Kidney (tissue), 14 donors: ENCODE data around the gene KSR1. TPM values are rescaled to one million over a fixed set of nuclear protein-coding genes. Genes with fewer than 3 reads are reported as not detected.
A peak's percentile ranks its signal among the peaks of the same experiment; 100 is the strongest.

Experiments used
- DNase-seq, 5 donors: peaks; one replicate each; pipeline ENCODE4 v3.0.0-alpha.2; 2013 to 2020
- FAIRE-seq: peaks from 2 replicates; lab custom pipeline; 2012; peaks lifted over from hg19 to GRCh38; lab: Jason Lieb, UNC
- H3K27ac ChIP-seq, 2 donors: one replicate each; pipeline ENCODE4 v1.7.0; 2013; ENCODE audit warnings: low read depth in 2 of 2, low read length in 2 of 2, inconsistent platforms in 1 of 2
- H3K27me3 ChIP-seq: one replicate; pipeline ENCODE4 v1.7.1; 2013; ENCODE audit warnings: low read length, inconsistent platforms; ENCODE audit not compliant: control insufficient read depth, insufficient read depth
- H3K36me3 ChIP-seq, 3 donors: one replicate each; pipeline versions ENCODE4 v1.7.0 to v1.7.1; 2013; ENCODE audit warnings: low read length in 3 of 3, control low read depth in 1 of 3, inconsistent platforms in 1 of 3; ENCODE audit not compliant: insufficient read depth in 3 of 3, control insufficient read depth in 2 of 3
- H3K4me1 ChIP-seq, 3 donors: one replicate each; pipeline versions ENCODE4 v1.7.0 to v1.7.1; 2013; ENCODE audit warnings: low read length in 3 of 3, inconsistent platforms in 1 of 3, low read depth in 1 of 3; ENCODE audit not compliant: control insufficient read depth in 2 of 3, insufficient read depth in 2 of 3
- H3K4me3 ChIP-seq, 3 donors: one replicate each; pipeline versions ENCODE4 v1.7.0 to v1.8.1; 2013; ENCODE audit warnings: low read length in 3 of 3, control low read depth in 1 of 3, inconsistent platforms in 1 of 3
- H3K9ac ChIP-seq, 3 donors: one replicate each; pipeline versions ENCODE4 v1.7.0 to v1.7.1; 2013; ENCODE audit warnings: low read length in 3 of 3, control low read depth in 1 of 3, inconsistent platforms in 1 of 3
- H3K9me3 ChIP-seq, 3 donors: one replicate each; pipeline versions ENCODE4 v1.7.0 to v1.7.1; 2013; ENCODE audit warnings: low read length in 3 of 3, control low read depth in 1 of 3, inconsistent platforms in 1 of 3; ENCODE audit not compliant: control insufficient read depth in 2 of 3, insufficient read depth in 1 of 3
- intact Hi-C: fragments of 100-400 bp; cut with DNase I; formaldehyde crosslinking; loops from one replicate; pipeline ENCODE4 v1.11.1; 2022
- polyA plus RNA-seq: library from polyadenylated mRNA; stranded (reverse); fragments of 350-450 nt; fragmentation: Illumina TruSeq; extraction: RNeasy Lipid Tissue Mini Kit (QIAGEN cat#74804); gene quantifications from one replicate; pipeline ENCODE4 v1.2.3, GENCODE V29; 2014; ENCODE audit warnings: low read depth, low replicate concordance; ENCODE audit not compliant: insufficient read depth
- total RNA-seq: library from RNA; stranded (reverse); fragmentation: NEBNext Ultra II Directional; extraction: Animal tissue kit (Norgen Biotek cat#: 25700); gene quantifications from one replicate; pipeline ENCODE4 v1.2.1, GENCODE V29; 2021
- TF ChIP-seq, protein P1 (sequence below): IDR thresholded peaks from 3 replicates; pipeline ENCODE4 v1.5.1; 2012; ENCODE audit warnings: mild to moderate bottlenecking, moderate library complexity, borderline replicate concordance; ENCODE audit not compliant: insufficient read depth; ENCODE audit errors: extremely low read depth
- donor health status: control.
- donor health status: control.
- donor health status: control.
- donor health status: control.
- donor health status: control.
- donor health status: DM: yes; HTN: yes; CAD: no.
- donor health status: Normal renal cell carcinoma (clear cell type).

The KSR1 gene
- total and polyA plus RNA-seq, 2 donors from 2014 or later, result 11.7 to 97.3 TPM

DNA sequence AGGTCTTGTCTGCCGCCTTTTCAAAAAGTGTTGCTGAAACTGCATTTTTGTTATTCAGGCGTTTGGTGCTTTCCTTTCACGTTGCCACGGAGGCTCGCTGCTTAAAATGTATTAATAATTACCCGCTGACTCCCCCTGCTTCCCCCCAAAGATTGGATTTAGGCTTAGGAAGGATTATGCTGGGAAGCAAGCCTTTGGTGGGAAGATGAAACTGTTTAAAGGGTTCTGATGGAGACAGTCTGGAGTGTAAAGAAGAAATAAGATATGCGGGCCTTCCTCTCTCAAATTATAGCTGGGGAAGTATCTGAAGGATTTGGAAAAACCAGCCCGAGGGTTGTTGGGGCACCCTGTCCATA lies 1.1 kb downstream of the KSR1 start:
- no peak for FAIRE-seq
- Histone ChIP-seq H3K9me3 (no peaks in the 10 kb centered on the region), H3K4me3 (peak overlapping the region; percentile 58 to 78 (median 64)), H3K27ac (peak overlapping the region in 1 of 2 donors; percentile 65), H3K36me3 (no peaks in the 10 kb centered on the region), H3K27me3 (no peaks in the 10 kb centered on the region), H3K4me1 (peaks cover 2 to 31% (median 25%) of the 10 kb centered on the region in 3 donors), H3K9ac (peak overlapping the region; percentile 45 to 89 (median 67))
- DNase-seq, result peak in 2 of 5 donors; percentile 13 to 38
- intact Hi-C loops, result loop anchor here (10.0 kb wide), 2 partner anchors 73 to 127 kb away; no protein-coding TSS in a partner anchor
- TF ChIP-seq, protein P1, sequence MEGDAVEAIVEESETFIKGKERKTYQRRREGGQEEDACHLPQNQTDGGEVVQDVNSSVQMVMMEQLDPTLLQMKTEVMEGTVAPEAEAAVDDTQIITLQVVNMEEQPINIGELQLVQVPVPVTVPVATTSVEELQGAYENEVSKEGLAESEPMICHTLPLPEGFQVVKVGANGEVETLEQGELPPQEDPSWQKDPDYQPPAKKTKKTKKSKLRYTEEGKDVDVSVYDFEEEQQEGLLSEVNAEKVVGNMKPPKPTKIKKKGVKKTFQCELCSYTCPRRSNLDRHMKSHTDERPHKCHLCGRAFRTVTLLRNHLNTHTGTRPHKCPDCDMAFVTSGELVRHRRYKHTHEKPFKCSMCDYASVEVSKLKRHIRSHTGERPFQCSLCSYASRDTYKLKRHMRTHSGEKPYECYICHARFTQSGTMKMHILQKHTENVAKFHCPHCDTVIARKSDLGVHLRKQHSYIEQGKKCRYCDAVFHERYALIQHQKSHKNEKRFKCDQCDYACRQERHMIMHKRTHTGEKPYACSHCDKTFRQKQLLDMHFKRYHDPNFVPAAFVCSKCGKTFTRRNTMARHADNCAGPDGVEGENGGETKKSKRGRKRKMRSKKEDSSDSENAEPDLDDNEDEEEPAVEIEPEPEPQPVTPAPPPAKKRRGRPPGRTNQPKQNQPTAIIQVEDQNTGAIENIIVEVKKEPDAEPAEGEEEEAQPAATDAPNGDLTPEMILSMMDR, result no peak

DNA sequence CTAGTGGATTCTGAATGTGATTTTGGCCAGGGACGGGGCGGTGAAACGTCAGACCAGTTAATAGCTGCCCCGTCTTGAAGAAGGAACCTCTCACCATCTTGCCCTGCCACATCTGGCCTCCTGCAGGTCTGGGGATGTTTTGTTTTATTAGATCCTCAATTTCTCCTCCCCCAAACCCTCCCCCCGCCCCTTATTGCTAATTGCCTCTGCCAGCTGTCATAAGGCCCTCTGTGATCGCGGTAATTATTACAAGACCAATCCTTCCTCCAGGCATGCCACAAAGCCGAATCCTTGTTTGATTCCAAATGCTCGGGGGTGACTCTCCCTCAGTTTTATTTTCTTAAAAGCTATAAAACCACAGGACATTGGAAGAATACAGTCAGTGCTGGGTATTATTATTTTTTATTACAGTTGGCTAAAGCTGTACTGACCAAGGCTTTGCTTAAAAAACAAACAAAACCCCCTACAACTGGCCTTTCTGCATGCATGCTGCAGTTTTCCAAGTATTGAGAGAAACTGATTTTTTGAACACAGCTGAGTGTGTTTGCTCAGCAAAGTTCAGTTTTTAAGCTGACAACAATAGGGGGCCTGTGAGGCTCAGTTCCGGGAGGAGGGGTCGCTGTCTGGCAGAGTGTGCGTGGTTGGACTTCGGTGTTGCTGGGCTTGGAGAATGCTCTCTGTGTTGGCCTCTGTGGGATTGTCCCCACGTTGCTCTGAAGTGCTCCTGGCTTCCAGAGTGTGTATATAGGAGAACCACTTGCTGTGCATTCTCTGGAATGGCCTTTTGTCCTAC lies 1.7 kb downstream of the KSR1 start:
- peak overlapping the region in 2 of 3 donors; percentile 54 to 89 for H3K9ac ChIP-seq
- TF ChIP-seq, protein P1, result no peak
- no peaks in the 10 kb centered on the region for H3K27me3 ChIP-seq
- H3K9me3 ChIP-seq, result no peaks in the 10 kb centered on the region
- peaks cover 2 to 31% (median 25%) of the 10 kb centered on the region in 3 donors for H3K4me1 ChIP-seq
- peak in 4 of 5 donors; percentile 30 to 63 (median 58) for DNase-seq
- peak overlapping the region; percentile 23 to 78 (median 64) for H3K4me3 ChIP-seq
- intact Hi-C loops, result loop anchor here (10.0 kb wide), 2 partner anchors 73 to 127 kb away; no protein-coding TSS in a partner anchor
- peak overlapping the region in 1 of 2 donors; percentile 15 for H3K27ac ChIP-seq
- H3K36me3 ChIP-seq, result no peaks in the 10 kb centered on the region
- no peak for FAIRE-seq

DNA sequence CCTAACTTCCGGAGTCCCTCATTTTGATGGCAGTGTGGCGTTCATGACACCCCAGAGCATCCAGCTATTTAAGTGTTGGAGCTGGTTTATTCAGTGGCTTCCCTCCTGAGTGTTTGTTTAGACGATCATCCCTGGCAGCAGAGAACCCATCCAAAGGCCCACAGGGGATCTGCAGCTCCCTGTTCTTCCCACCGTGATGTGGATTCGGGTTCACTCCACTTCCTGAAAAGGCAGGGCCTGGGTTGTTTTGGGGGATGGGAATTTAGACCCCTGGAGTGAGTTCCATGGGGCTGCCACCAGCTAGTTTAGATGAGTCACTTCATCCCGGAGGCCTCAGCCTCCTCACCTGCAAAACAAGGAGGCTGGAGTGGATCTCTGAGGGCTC lies 2.3 kb downstream of the KSR1 start:
- Histone ChIP-seq H3K27me3 (no peaks in the 10 kb centered on the region), H3K9ac (peak overlapping the region in 1 of 3 donors; percentile 54), H3K9me3 (no peaks in the 10 kb centered on the region), H3K4me3 (peak overlapping the region in 2 of 3 donors; percentile 64 to 78), H3K27ac (no peak overlapping the region), H3K4me1 (peaks cover 2 to 31% (median 25%) of the 10 kb centered on the region in 3 donors), H3K36me3 (no peaks in the 10 kb centered on the region)
- FAIRE-seq (no peak), DNase-seq (no peak)
- TF ChIP-seq, protein P1, result no peak
- intact Hi-C loops, result loop anchor here (10.0 kb wide), 2 partner anchors 74 to 126 kb away; no protein-coding TSS in a partner anchor
